ENCODE measurements around the gene TAS2R20.

DNA sequence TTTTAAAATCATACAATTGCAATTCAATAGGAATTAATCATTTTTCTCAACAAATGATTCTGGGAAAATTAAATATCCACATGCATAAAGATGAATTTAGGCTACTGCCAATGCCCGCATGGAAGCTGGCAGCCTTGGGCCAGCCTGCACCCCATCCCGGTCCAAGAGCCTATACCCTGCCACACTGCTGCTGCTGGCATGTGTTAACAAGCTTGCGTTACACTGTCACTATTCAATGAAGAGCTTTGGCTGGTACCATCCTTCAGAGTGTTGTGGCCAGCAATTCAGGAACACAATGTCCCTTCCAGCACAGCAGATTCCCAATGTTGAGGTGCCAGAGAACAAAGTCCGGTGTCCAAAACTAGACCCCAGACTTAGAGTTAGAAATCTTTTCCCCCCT is 45.5 kb downstream of the TAS2R20 start:
- TF ChIP-seq ZKSCAN1 (IDR thresholded peaks at IDR 0.05; ENCODE audit: low read length) (no peak), ARNT (IDR thresholded peaks at IDR 0.05) (no peak), ZNF256 (CRISPR knock-in tag; conservative IDR thresholded peaks at IDR 0.05) (no peak), PREB (CRISPR knock-in tag; IDR thresholded peaks at IDR 0.05) (no peak), SUZ12 (IDR thresholded peaks at IDR 0.05; ENCODE audit: low read depth, low read length) (no peak), ZNF24 (IDR thresholded peaks at IDR 0.05) (no peak)
- TF ChIP-seq, protein P1, sequence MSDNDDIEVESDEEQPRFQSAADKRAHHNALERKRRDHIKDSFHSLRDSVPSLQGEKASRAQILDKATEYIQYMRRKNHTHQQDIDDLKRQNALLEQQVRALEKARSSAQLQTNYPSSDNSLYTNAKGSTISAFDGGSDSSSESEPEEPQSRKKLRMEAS (IDR thresholded peaks at IDR 0.05), result no peak

All from HepG2 (cell line).